Sigmoid colon (tissue), 7 donors: Measurements from ENCODE around the gene IL3RA. TPM values are rescaled to one million over a fixed set of nuclear protein-coding genes. Genes with fewer than 3 reads are reported as not detected.
"Not testable (repeated sequence)": the region's sequence is repeated elsewhere in the genome, so short reads cannot be mapped to it uniquely, and the experiment has no call there.

Experiments
- DNase-seq: peaks from one replicate; pipeline ENCODE4 v3.0.0-alpha.2; 2019
- H3K27ac ChIP-seq, 4 donors: fragments of 200-600 bp; sonication (generic); one replicate each; pipeline ENCODE4 v1.5.1; 2016 to 2019; ENCODE audit warnings: mild to moderate bottlenecking in 1 of 4
- H3K27me3 ChIP-seq, 3 donors: fragments of 200-600 bp; sonication (generic); one replicate each; pipeline ENCODE4 v1.5.1; 2019; ENCODE audit warnings: mild to moderate bottlenecking in 1 of 3
- H3K36me3 ChIP-seq, 4 donors: fragments of 200-600 bp; sonication (generic); one replicate each; pipeline ENCODE4 v1.5.1; 2016 to 2019
- H3K4me1 ChIP-seq, 4 donors: fragments of 200-600 bp; sonication (generic); one replicate each; pipeline ENCODE4 v1.5.1; 2017 to 2019
- H3K4me3 ChIP-seq, 4 donors: fragments of 200-600 bp; sonication (generic); one replicate each; pipeline ENCODE4 v1.5.1; 2017 to 2019; ENCODE audit warnings: mild to moderate bottlenecking in 2 of 4, moderate library complexity in 1 of 4
- H3K9me3 ChIP-seq, 4 donors: fragments of 200-600 bp in 3 of 4; sonication (generic) in 3 of 4; one replicate each; pipeline versions ENCODE4 v1.5.1 to v1.6.1; 2013 to 2019
- CTCF ChIP-seq, 4 experiments: fragments of 450-650 bp in 3 of 4; fragments of 200-600 bp in 1 of 4; IDR thresholded peaks; one replicate each; pipeline ENCODE4 v1.5.1; 2016 to 2019; ENCODE audit warnings: antibody characterized with exemption in 4 of 4, mild to moderate bottlenecking in 3 of 4, moderate library complexity in 2 of 4
- EP300 ChIP-seq, 4 donors: sonication (generic); formaldehyde crosslinking; IDR thresholded peaks; one replicate each; pipeline ENCODE4 v1.6.1; 2017; ENCODE audit warnings: antibody characterized with exemption in 4 of 4
- POLR2A ChIP-seq, 2 donors: fragments of 450-650 bp; IDR thresholded peaks; one replicate each; pipeline ENCODE4 v1.6.1; 2016; ENCODE audit warnings: antibody characterized with exemption in 2 of 2, mild to moderate bottlenecking in 2 of 2, moderate library complexity in 2 of 2
- POLR2AphosphoS5 ChIP-seq, 4 donors: sonication (generic); formaldehyde crosslinking; IDR thresholded peaks; one replicate each; pipeline ENCODE4 v1.6.1; 2017; ENCODE audit warnings: antibody characterized with exemption in 4 of 4
- WGBS, 2 donors: extraction: QIAGEN DNeasy Blood & Tissue Kit; methylation state at CpG; one replicate each; pipeline ENCODE4 v1.1.7; 2013; 5-methylcytosine and 5-hydroxymethylcytosine counted together
- intact Hi-C: fragments of 100-400 bp; cut with DNase I; formaldehyde crosslinking; loops from one replicate; pipeline ENCODE4 v1.15.1; 2023
- polyA plus RNA-seq, 3 donors: library from polyadenylated mRNA; stranded (reverse); fragments of 200-250 nt; gene quantifications; one replicate each; pipeline ENCODE4 v1.2.3, GENCODE V29; 2013
- total RNA-seq, 4 donors: library from RNA; depleted of rRNA; stranded (reverse); fragments of >200 nt; gene quantifications; one replicate each; pipeline ENCODE4 v1.1.0, GENCODE V29; 2016
- donor health status: healthy with polysubstance abuse.
- donor health status: Bipolar disorder and iron deficiency.
- donor health status: healthy.

IL3RA gene
- total and polyA plus RNA-seq, 7 donors: 1.2 to 13.4 (median 5.6) TPM

- no peaks in the 10 kb centered on the region for H3K4me1 ChIP-seq
- no peak for DNase-seq
- intact Hi-C loops: no loop called here
- no peaks in the 10 kb centered on the region for H3K27me3 ChIP-seq
- H3K27ac ChIP-seq: no peak overlapping the region
- no peak overlapping the region for H3K4me3 ChIP-seq
- WGBS, 2 donors: 93 to 94% methylated on average over 2 of the region's 2 CpGs
- H3K36me3 ChIP-seq: peaks cover 8 to 55% (median 14%) of the 10 kb centered on the region in 4 donors
- TF ChIP-seq EP300 (IDR thresholded peaks at IDR 0.05): no peak
- no peak for TF ChIP-seq POLR2A (IDR thresholded peaks at IDR 0.05)
- TF ChIP-seq CTCF (IDR thresholded peaks at IDR 0.05): no peak
- no peak for TF ChIP-seq POLR2AphosphoS5 (IDR thresholded peaks at IDR 0.05)
- peaks cover 0 to 9% (median 4%) of the 10 kb centered on the region in 4 donors for H3K9me3 ChIP-seq
Observed at GRCh38 chrX:1361910-1362309, 25.3 kb downstream of the IL3RA start.

GRCh38 chrX:1366363-1366762 lies 29.8 kb downstream of the IL3RA start:
- H3K27me3 ChIP-seq, intact Hi-C loops, H3K4me3 ChIP-seq, H3K4me1 ChIP-seq, DNase-seq, H3K9me3 ChIP-seq, H3K27ac ChIP-seq: not testable (repeated sequence)
- peaks cover 0 to 39% (median 5%) of the 10 kb centered on the region in 4 donors for H3K36me3 ChIP-seq
- WGBS, 2 donors: 96 to 98% methylated on average over 45 to 61 of the region's 63 CpGs

- Histone ChIP-seq H3K27ac (no peak overlapping the region), H3K27me3 (no peaks in the 10 kb centered on the region), H3K4me1 (no peaks in the 10 kb centered on the region), H3K4me3 (no peak overlapping the region), H3K36me3 (peaks cover 0 to 26% (median 3%) of the 10 kb centered on the region in 4 donors), H3K9me3 (no peaks in the 10 kb centered on the region)
- no peak for DNase-seq
- TF ChIP-seq POLR2AphosphoS5 (IDR thresholded peaks at IDR 0.05): no peak
- no peak for TF ChIP-seq EP300 (IDR thresholded peaks at IDR 0.05)
- TF ChIP-seq CTCF (IDR thresholded peaks at IDR 0.05): no peak
- no peak for TF ChIP-seq POLR2A (IDR thresholded peaks at IDR 0.05)
- intact Hi-C loops: no loop called here
- WGBS, 2 donors: 84 to 88% methylated on average over 4 of the region's 4 CpGs
Observed at GRCh38 chrX:1368385-1368698, 31.8 kb downstream of the IL3RA start.

GRCh38 chrX:1378306-1378759 lies 41.7 kb downstream of the IL3RA start:
- intact Hi-C loops: no loop called here
- Histone ChIP-seq H3K27me3 (no peaks in the 10 kb centered on the region), H3K4me1 (peaks cover 0 to 3% (median 0%) of the 10 kb centered on the region in 4 donors), H3K4me3 (no peak overlapping the region), H3K27ac (no peak overlapping the region), H3K36me3 (peaks cover 0 to 6% (median 0%) of the 10 kb centered on the region in 4 donors), H3K9me3 (no peaks in the 10 kb centered on the region)
- TF ChIP-seq CTCF (IDR thresholded peaks at IDR 0.05) (no peak), POLR2AphosphoS5 (IDR thresholded peaks at IDR 0.05) (peak in 1 of 4 donors; percentile 31)
- 93 to 95% methylated on average over 24 of the region's 24 CpGs for WGBS, 2 donors
- no peak for DNase-seq

GRCh38 chrX:1380672-1381233 lies 44.2 kb downstream of the IL3RA start:
- 37 to 72% methylated on average over 20 of the region's 20 CpGs for WGBS, 2 donors
- H3K27ac ChIP-seq: peak overlapping the region in 2 of 4 donors; percentile 39 to 49
- H3K9me3 ChIP-seq: no peaks in the 10 kb centered on the region
- DNase-seq: peak; percentile 63
- H3K4me1 ChIP-seq: peaks cover 0 to 3% (median 0%) of the 10 kb centered on the region in 4 donors
- TF ChIP-seq POLR2AphosphoS5 (IDR thresholded peaks at IDR 0.05) (peak in 2 of 4 donors; percentile 51 to 58), EP300 (IDR thresholded peaks at IDR 0.05) (no peak)
- intact Hi-C loops: no loop called here
- no peak overlapping the region for H3K4me3 ChIP-seq
- peaks cover 6 to 30% (median 18%) of the 10 kb centered on the region in 4 donors for H3K36me3 ChIP-seq
- H3K27me3 ChIP-seq: no peaks in the 10 kb centered on the region
